Stomach (tissue), 4 donors: ENCODE results near the gene LHB.

Experiments
- CTCF ChIP-seq, 7 experiments: fragments of 450-650 bp in 4 of 7; fragments of 200-600 bp in 3 of 7; sonication (generic) in 3 of 7; IDR thresholded peaks; one replicate each; pipeline ENCODE4 v1.5.1; 2016 to 2019; ENCODE audit warnings: antibody characterized with exemption in 7 of 7, control low read depth in 2 of 7, mild to moderate bottlenecking in 1 of 7
- POLR2A ChIP-seq, 4 donors: fragments of 450-650 bp; IDR thresholded peaks; one replicate each; pipeline ENCODE4 v1.6.1; 2016; ENCODE audit warnings: antibody characterized with exemption in 4 of 4, control low read depth in 2 of 4, mild to moderate bottlenecking in 1 of 4, moderate library complexity in 1 of 4
- POLR2AphosphoS5 ChIP-seq, 3 donors: sonication (generic); formaldehyde crosslinking; IDR thresholded peaks; one replicate each; pipeline ENCODE4 v1.6.1; 2016; ENCODE audit warnings: antibody characterized with exemption in 3 of 3

GRCh38 chr19:49014870-49015255, 2.0 kb downstream of the LHB start:
- TF ChIP-seq CTCF (IDR thresholded peaks at IDR 0.05) (no peak), POLR2A (IDR thresholded peaks at IDR 0.05) (no peak), POLR2AphosphoS5 (IDR thresholded peaks at IDR 0.05) (no peak)
